Urothelium cell line (cell line): Measurements from ENCODE around the gene SMOC2.

ENCODE experiments used
- DNase-seq: peaks from one replicate; pipeline ENCODE4 v3.0.0; 2011; ENCODE audit warnings: low spot score, mixed read lengths
- FAIRE-seq: peaks from 2 replicates; lab custom pipeline; 2011; peaks lifted over from hg19 to GRCh38; lab: Jason Lieb, UNC

Gene SMOC2, protein sequence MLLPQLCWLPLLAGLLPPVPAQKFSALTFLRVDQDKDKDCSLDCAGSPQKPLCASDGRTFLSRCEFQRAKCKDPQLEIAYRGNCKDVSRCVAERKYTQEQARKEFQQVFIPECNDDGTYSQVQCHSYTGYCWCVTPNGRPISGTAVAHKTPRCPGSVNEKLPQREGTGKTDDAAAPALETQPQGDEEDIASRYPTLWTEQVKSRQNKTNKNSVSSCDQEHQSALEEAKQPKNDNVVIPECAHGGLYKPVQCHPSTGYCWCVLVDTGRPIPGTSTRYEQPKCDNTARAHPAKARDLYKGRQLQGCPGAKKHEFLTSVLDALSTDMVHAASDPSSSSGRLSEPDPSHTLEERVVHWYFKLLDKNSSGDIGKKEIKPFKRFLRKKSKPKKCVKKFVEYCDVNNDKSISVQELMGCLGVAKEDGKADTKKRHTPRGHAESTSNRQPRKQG

DNA sequence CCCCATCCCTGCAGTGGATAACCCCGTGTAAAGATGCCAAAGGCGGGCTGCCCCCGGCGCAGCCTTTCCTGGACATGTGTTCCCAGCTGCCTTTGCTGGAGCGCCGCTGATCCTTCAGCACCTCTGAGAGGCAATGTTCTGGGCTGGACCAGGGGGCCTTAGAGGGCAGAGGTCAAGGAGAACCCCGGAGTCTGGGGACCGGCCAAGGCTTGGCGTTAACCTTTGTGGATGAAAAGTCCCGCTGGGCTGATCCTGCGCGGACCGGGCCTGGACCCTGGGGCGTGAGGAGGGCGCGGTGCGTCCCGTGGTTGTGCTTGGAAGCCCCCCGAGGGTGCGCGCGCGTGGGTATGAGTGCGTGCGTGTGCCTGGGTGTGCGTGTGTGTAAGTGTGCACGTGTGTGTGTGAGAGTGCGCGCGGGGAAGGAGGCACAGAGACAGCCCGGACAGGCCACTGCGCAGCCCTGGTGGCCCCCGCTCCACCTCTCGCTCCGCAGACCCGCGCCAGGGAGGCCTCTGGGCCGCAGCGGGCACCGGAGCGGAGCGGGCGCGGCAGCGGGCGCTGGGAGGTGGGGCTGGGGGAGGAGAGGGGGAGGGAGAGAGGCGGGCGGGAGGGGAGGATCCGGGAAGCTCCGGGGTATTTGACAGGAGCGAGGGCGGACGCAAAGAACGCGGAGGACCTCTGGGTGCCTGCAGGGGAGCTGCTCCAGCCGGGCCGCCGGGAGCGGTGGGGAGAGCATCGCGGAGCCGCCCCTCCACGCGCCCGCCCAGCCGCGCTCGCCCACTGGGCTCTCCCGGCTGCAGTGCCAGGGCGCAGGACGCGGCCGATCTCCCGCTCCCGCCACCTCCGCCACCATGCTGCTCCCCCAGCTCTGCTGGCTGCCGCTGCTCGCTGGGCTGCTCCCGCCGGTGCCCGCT is at the start of gene SMOC2:
SMOC2 (plus strand) TSS at position 665 of the 914 bp plus-strand sequence; CDS start at position 852, 187 bp downstream.
- FAIRE-seq, result no peak
- peak; percentile 46 for DNase-seq

DNA sequence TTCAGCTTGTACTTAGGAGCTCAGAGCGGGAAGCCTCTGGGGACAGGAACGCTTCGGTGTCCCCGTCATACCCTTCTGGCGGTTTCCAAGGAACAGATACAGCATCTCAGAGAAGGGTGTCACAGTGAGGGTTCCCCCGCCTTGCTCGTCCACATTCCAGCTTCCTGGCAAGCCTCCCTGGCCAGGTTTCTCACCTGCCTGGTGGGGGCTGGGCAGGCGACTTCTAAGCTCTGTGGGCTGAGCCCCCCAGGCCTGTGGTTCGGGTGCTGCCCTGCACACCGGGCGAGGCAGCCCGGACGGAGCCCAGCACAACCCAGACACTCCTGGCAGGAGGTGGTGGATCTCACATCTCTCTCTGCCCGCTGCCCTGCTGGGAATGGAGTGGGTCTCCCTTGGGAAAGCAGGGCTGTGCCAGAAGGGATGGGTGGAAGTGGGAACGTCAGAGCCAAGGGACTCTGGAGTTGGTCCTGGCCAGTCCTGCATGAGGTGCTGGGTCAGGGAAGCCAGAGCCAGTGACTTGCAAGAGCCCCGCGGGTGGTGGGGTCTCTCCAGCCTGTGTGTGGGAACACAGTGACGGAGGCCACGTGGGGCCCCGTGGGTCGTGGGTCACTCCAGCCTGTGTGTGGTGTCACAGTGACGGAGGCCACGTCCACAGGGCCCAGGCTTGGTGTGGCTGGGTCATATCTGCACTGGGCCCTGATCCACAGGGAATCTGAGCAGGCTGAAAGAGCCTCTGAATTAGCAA is 47.7 kb upstream of the SMOC2 start:
- no peak for DNase-seq
- no peak for FAIRE-seq

DNA sequence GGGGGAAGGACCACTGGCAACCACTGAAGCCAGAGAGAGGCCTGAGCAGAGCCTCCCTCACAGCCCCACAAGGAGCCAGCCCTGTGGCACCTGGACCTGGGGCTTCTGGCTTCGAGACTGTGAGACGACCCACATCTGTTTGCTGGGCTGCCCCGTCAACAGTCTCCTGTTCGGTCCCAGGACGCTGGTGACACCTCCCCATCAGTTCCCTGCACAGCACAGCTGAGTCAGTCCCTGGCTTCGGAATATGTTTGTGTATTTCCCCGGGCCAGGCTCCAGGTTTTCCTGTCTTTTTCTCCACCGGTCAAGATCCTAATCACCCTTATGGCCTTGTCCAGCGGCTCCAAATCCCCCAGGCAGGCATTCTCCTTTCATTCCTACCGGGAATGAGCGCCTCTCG is 46.4 kb upstream of the SMOC2 start:
- DNase-seq, result no peak

DNA sequence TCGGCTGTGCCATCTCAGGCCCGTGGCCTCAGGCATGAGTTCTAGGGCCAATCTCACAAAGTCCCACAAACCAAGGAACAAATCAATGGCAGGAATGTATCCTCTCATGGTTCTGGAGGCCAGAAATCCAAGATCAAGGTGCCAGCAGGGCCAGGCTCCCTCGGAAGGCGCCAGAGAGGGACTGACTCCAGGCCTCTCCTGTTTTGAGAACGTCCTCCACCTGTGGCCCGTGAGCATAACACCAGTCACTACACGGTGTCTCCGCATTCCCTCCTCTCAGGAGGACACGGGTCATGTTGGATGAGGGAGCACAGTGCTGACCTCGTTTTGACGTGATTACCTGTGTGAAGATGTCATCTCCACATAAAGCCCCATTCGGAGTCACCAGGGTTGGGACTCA is 45.0 kb upstream of the SMOC2 start:
- DNase-seq (no peak), FAIRE-seq (no peak)

More for the DNA sequence above, 46.4 kb upstream of the SMOC2 start:
- FAIRE-seq, result no peak

DNA sequence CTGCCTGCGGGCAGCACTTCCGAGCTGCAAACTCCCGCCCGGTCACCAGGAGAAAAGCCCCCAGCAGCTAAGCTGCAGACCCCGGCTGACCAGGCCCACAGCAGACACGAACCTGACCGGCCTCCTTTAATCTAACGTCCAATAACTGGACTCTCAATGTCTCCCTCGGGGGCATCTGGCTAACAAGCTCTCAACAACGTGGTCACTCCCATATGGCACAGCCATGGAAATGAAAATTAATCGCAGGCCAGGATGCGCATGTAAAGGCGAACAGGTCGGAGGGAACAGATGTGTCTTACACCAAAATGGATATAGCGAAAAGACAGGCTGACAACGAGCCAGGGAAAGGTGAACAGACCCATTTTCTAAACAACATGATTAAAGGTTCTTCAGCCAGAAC is 44.4 kb upstream of the SMOC2 start:
- FAIRE-seq (no peak), DNase-seq (no peak)

DNA sequence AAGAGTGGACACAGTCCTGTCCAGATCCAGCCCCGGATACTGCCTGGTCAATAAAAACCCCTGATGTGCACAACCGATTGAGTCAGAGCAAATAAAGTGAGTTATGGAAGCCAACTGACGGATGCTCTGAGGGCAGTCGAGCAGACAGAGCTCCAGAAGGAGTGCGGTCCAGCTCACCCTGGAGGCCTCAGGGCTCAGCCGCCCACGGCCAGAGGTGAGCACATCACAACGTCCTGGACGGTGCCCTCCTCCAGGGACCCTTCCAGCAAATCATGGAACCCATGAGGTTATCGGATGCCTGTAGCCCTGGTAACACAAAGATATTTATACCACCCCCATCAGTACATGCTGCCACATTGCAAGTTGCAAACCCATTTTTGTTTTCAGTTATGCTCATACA is 44.0 kb upstream of the SMOC2 start:
- FAIRE-seq (no peak), DNase-seq (no peak)

DNA sequence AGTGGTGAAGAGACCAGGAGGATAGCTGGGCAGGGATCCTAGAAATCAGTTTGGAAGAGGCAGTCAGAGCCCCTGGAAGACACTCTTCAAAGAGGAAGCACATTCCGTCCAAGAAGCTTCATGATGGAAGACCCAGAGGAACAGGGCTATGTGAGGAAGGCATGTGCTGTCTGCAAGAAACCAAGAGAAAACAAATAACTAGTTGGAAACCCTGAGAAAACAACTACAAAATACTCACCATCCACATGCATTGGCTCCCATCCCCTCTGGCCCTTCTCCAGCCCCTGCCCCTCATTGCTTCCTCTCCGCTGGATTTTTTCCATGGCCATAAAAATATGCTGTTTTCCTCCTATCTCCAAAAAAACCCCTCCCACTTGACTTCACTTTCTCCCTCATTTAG is 40.9 kb upstream of the SMOC2 start:
- no peak for DNase-seq
- FAIRE-seq, result no peak

DNA sequence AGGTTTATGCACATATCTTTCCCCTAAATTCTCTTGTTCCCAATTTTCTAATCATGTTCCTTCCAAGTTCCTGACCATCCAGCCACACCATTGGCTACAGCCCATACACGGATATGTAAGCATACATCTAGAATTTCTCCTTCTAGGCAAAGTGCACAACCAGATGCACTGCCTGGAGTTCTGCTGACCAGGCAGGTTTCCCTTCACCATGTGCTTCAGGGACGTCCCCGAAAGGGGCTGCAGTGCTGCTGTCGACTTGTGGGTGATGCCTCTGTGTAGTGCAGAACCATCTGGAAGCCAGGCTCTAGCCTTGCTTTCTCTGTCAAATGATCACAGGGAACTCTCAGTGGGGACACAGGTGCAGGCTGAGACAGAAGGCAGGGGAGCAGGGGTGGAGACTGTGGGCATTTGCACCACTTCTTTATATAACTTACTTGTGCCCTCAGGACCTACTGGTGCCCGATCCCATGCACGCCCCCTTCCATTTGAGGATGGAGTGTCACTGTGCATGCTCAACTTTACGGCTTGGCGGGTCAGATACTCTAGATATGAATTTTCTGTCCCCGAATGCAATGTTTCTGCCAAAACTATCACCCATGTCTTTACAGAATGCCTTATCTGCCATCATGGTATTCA is 37.5 kb upstream of the SMOC2 start:
- FAIRE-seq (no peak), DNase-seq (no peak)

DNA sequence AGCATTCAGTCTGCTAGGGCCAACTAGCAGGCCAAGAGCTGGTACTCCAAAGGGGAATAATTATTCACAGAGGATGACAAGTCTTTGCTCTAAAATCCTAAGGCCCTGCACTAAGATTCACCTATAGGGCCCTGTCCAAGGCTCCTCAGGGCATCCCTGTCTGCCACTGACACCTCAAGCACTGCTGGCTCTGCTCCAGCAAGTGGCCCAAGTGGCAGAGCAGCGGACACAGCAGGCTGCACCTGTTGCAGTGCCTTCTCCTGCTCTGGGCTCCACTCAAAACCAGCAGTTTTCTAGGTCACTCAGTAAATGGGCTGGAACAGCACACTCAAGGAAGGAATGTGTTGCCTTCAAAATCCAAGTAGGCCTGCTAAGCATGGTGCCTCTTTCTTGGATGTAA is 36.4 kb upstream of the SMOC2 start:
- DNase-seq (no peak), FAIRE-seq (no peak)

DNA sequence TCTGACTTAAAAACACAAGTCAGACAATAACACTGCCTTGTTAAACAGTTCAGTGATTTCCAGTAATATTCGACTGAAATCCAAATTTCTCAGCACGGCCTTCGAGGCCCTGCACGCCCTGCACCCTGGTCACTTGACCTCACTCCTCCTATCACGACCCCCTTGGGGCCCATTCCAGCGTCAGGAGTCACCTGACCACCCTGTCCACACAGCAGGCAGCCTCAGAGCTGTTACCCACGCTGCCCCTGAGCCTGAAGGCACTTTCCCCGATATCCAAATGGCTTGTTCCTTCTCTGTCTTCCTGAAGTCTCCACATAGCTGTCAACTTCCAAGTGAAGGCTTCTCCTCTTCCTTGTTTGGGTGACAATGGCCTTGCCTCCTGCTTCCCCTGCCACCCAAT is 33.1 kb upstream of the SMOC2 start:
- DNase-seq (no peak), FAIRE-seq (no peak)

DNA sequence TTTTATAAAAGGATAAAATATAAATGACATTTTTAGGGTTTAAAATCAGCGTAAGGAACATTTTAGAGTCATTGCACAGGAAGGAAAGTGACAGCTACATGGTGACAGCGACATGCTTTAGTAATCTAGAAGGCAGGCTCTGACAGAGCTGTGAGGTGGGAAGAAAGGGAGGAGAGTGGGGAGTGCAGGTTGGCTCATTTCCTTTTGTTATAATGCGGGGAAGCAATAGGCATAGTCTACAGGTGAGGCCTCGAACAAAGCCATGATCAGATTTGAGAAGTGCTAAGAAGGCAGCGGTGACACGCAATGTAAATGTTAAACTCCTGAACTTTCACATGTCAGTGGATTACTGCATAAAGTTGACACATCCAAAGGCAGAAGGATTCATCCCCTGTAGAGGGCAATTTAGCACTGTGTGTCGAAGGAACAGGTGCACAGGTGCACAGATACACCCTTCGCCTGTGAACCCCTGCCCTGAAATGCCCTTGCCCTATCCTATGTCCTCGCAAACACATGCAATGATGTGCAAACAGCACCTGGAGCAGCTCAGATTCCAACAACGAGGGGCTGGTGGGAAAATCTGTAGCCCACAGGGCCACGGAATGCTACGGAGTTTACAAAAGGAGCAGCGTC is 32.4 kb upstream of the SMOC2 start:
- no peak for FAIRE-seq
- no peak for DNase-seq

DNA sequence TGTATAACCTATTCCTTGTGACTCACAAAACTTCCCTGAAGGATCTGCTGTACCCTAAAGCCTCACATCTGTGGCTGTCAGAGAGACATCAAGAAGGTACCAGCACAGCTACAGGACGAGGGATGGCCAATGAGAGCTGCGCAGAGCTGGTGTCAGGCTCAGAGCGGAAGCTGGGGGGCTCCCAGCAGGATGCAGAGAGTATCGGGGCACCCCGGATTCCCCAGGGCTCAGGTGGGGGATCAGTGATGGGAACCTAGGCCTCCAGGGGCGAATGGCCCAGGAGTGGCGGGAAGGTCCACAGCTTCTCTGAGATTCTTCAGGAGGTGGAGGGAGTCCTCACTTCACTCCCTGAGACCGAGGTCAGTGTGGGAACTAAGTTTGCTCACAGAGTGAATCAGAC is 30.9 kb upstream of the SMOC2 start:
- FAIRE-seq (no peak), DNase-seq (no peak)

DNA sequence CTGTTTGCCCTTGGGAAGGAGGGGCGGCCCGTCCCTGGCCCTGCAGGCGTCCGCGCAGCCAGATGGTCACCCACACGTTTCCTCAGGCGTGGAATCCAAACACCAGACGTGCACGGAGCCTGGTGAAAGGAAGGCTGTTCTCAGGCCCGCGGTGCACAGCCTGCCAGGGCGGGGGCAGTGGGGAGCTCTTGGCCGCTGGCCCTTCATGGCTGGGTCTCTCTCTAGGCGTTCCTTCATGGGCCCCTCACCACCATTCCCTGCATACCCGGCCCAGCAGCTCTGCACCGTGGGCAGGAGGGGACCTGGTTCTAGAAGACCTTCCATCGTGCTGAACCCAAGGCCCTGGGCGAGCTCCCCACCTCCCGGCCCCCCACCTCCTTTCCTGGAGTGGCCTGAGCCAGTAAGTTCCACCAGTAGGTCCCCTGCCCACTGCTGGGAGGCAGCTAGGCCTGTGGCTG is 30.4 kb upstream of the SMOC2 start:
- FAIRE-seq (no peak), DNase-seq (no peak)

DNA sequence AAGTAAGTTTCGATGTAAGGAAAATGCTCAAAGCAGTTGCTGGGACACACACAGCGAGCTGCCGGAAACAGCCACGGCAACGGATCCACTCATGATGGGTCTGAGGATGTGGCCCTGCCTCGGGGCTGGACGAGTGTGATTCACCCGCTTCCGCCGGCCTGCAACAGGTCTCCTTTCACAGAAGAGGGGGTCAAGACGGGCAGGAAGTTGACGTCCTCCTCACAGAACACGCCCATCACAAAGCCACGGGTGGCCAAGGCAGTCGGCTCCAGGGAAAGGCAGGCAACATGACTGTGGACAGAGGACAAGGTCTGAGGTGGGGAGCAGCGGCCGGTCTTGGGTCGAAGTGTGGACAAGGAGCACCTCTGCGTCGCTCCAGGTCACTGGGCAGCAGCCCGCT is 29.9 kb upstream of the SMOC2 start:
- DNase-seq (no peak), FAIRE-seq (no peak)

DNA sequence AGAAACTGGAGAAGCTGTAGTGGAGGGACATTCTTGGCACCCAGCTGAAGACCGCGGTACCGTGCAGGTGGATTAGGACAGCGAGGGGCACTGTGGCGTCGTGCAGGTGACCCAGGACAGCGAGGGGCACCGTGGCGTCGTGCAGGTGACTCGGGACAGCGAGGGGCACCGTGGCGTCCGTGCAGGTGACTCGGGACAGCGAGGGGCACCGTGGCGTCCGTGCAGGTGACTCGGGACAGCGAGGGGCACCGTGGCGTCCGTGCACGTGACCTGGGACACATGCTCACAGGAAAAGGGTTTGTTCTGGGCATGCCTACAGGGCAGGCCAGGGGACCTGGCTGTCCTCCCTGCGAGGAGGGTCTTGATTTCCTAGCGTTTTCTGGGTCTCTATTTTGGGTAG is 29.2 kb upstream of the SMOC2 start:
- FAIRE-seq (no peak), DNase-seq (no peak)

DNA sequence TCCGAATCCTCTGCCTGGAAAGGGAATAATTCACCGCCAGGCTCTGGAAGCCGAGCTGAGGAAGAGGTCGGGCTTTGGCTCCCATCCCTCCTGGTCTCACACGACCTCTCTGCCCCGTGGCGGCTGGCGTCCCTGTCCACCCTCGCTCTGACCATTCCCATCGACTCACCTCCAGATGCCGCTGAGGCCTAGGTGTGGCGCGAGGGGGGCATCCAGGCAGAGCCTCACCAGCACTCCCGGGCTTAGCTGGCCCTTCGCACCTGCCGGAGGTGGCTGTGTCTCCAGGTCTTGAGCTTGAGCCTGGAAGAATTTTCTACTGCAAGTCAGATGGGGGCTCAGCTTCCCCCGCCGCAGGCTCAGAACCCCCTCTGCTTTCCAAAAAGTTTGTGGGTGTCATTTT is 28.5 kb upstream of the SMOC2 start:
- FAIRE-seq (no peak), DNase-seq (peak; percentile 16)

DNA sequence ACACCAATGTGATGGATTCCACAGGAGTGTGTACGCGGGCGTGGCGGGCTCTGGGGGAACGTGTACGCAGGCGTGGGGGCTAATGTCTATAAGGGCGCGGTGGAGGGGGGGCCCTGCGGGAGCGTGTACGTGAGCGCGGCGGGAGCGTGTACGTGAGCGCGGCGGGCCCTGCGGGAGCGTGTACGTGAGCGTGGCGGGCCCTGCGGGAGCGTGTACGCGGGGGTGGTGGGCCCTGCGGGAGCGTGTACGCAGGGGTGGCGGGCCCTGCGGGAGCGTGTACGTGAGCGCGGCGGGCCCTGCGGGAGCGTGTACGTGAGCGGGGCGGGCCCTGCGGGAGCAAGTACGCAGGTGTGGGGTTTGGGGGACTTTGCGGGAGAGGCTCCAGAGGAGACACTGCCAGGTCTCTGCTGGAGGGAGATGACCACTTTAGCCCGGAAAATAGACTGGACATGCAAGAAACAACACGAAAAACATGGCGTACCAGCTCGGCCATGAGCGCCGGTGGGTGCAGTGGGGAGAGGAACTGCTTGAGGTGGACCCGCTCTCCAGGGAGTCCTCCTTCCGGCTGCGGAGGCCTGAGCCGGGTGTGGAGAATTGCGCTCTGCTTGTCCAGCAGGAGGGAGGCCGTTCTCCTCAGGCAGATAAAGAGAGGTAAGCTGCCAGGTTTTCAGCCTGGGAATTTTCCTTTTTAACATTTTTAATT is 27.8 kb upstream of the SMOC2 start:
- FAIRE-seq (peak; percentile 84), DNase-seq (peak; percentile 86)

DNA sequence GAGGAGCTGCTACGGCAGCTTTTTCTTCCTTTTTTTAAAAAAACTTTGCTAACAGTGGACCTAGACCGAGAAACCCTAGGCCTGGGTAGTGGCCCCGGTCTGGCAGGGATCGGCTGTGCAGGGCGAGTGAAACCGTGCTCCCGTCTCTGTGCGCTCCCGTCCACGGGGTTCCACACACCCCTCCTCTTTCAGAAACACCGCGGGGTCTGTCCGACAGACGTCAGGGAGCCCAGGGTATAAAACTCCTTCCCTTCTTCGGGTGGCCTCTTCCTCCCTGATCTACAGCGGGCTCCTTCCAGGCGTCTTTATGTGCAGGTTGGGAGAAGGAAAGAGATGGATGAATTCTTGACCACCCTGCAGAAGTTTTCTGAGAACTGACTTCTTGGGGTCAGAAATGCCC is 27.1 kb upstream of the SMOC2 start:
- FAIRE-seq, result no peak
- no peak for DNase-seq

DNA sequence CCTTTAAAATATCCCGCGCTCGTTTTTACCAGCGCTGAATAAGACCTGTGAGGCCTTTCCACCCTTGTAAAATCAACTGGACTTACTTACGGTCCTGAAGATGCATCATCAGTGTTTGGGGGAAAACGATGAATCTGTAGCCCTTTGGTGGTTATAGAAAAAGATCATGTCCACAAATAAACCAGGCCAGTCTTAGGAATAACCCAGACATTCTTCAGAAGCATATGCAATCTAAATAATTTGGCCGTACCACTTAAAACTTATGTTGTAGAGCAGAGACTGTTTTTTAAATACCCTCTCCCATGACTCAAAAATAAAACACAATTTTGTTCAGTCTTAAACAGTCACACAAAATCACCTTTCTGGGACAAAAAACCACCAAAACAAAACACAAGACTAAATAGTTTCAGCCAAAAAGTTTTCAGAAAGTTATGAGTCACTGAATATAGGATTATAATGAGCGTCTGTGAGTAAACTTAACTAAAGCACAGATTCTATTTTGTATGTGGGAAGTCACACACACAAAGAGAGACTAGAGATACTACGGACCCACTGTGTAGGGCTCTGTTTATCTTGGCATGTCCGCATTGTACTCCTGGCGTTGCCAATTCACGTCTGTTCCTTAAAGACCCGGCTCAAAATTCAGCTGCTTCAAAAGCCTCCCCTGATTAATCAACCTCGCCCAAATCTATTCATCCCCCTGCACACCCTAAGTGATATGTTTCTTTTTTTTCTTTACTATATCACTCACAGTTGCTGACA is 26.5 kb upstream of the SMOC2 start:
- DNase-seq (no peak), FAIRE-seq (no peak)
